Loucy (cell line): ENCODE measurements around the gene SPACA5B.
"Not testable (repeated sequence)": the region's sequence is repeated elsewhere in the genome, so short reads cannot be mapped to it uniquely, and the experiment has no call there.

ENCODE experiments used
- CTCF ChIP-seq: fragments of 200-600 bp; sonication (generic); conservative IDR thresholded peaks from 2 replicates; pipeline ENCODE4 v1.5.1; 2014; ENCODE audit warnings: mild to moderate bottlenecking, antibody characterized with exemption, low read length
- EZH2phosphoT487 ChIP-seq: fragments of 200-600 bp; IDR thresholded peaks from 2 replicates; pipeline ENCODE4 v1.6.1; 2018; ENCODE audit warnings: antibody characterized with exemption, mild to moderate bottlenecking, moderate library complexity, borderline replicate concordance

DNA sequence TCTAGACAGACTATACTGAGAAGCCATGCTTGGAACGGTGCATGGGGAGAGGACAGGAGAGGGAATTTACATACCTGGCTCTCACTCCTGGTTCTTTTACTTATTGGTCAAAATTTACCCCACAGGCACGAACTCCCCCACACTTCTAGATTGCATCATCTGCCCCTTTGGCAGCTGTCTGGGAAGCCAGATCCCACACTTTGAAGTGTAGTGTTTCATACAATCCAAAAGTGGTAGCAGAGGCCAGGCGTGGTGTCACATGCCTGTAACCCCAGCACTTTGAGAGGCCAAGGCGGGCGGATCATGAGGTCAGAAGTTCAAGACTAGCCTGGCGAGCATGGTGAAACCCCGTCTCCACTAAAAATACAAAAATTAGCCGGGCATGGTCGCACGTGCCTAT, 5.1 kb upstream of the SPACA5B start:
- TF ChIP-seq CTCF, EZH2phosphoT487: not testable (repeated sequence)
